NCI-H82 treated with DMSO at 0.1 percent for 48 hours (cell line): ENCODE measurements around the gene UBTD2.

Experiments
- DNase-seq: peaks from one replicate; lab custom pipeline; 2025; ENCODE audit not compliant: unreplicated experiment; lab: John Stamatoyannopoulos, UW

The UBTD2 gene

DNA sequence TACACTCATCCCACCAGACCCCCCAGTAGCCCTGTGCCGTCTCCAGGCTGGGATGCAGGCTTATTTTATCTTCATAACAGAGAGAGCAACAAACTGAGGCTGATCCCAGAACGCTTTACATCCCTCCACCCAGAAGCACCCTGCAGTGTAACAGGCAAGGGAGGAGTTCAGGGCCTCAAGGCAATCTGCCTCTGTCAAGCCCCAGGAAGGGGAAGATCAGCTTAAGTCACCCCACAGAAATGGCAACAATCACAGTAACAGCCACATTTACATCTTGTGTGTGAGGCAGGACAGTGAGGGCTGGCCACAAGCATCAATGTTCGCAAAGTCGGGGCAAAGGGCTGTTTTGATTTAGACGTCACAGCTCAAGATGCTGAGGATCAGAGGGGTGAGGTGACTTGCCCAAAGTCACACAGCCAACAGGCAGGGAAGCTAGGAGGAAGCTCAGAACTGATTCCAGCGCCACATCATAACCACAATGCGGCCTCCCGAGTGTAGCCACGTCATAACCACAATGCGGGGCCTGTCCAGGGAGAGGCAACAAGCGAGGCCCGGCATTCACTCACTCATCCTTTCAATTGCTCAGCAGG is 109.9 kb downstream of the UBTD2 start:
- DNase-seq: no peak

GRCh38 chr5:172172912-172173563 is 110.5 kb downstream of the UBTD2 start:
- DNase-seq: no peak

DNA sequence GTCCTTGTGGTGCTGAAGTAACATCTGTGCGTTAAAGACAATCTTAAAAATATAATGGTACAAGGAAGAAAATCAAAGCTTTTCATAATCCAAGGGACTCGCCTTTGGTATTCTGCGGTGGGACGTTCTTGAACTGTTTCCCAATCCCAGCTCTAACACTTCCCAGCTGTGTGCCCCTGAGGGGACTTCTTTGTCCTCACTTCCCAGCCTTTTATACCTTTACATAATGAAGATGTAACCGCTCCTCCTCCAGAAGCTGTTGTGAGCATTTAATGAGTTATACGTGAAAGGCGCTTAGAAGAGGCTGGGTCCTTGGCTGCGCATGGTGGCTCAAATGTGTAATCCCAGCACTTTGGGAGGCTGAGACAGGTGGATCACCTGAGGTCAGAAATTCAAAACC is 112.4 kb downstream of the UBTD2 start:
- no peak for DNase-seq

DNA sequence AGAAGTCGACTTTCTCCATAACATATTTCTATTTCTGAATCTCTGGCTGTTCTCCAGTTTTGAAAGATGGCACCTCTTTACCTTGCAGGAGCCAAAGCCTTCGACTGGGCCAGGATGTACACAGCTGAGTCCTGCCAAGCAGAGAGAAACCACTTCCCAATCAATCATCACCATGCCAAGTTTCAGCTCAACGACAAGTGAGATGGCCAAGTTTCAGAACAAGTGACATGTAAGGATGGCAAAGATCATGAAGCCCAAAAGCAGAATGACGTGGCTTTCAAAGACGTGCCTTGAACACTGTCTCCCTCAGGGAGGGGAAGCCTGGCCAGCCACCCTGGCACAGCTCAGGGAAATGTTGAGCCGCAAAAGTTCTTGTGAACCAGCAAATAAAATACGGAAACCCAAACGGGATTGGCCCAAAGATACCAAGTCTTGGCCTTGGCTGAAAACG is 113.3 kb downstream of the UBTD2 start:
- DNase-seq: no peak

GRCh38 chr5:172169216-172169615 is 114.3 kb downstream of the UBTD2 start:
- DNase-seq: no peak

GRCh38 chr5:172168311-172168710 is 115.3 kb downstream of the UBTD2 start:
- DNase-seq: no peak

- DNase-seq: no peak
Measured at GRCh38 chr5:172167895-172168294, 115.7 kb downstream of the UBTD2 start.

DNA sequence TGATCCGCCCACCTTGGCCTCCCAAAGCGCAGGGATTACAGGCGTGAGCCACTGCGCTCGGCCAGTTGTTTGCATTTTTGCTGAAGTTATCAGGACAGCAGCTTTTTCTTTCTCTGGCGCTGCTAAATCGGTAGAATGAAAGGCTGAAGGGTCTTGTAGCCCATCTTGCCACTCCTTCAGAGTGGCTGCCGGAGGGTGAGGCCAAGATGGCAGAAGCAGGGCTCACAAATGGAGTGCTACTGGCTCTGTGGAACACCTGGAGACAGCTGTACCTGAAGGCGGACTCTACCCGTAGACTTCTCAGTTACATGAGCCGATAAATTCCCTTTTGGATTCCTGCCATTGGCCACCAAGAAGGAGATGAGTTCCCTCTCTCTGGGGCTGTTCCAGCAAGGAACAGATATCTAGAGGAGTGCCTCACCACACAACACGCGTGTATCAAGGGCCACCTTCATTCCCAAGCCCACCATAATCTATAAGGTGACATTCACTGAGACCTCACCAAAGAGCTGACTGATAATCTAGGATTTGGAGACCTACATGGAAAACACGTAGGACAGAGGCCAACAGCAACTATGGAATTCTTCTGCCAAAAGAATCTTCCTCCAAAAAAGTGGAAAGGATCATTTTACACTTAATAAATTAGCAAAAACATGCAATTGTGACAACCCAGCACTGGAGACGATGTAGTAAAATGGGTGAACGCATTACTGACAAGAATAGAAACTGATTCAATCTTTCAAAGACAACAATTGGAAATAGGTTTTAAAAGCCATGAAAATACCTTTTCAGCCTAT is 117.3 kb downstream of the UBTD2 start:
- no peak for DNase-seq

DNA sequence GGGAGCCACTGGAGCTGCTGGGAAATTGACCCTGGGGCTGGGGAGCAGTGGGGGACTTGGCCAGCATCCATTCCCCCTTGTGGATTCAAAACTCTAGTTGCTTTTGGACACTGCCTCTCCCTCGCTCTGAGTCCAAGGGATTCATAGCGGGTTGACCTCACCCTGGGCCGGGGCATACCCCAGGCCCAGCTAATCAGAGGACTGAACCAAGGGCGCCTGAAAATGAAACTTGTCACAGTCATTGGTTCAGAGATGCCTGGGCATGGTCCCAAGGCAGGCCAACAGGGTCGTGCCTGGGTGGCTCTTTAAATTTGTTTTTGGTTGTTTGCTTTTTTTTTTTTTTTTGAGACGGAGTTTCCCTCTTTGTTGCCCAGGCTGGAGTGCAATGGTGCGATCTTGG is 118.1 kb downstream of the UBTD2 start:
- DNase-seq: no peak

DNA sequence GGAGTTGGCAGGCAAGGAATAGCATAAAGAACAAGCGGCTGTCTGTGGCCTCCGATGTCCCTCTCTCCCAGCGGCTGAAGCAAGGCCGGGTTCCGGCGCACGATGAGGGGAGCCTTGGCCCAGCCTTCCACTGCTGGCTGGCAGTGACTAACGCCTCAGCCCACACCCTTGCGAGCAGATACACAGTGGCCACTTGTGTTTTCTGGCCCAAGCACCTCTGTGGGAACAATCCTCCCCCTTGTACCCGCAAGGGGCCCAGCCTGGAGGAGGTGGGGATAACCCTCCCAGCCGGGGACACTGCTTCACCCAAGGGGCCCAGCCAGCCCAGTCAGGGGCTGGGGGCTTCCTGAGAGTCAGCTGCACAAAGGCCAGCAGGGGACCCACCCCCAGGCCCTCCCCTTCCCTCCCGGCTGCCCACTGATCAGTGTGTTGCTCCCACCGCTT is 118.8 kb downstream of the UBTD2 start:
- DNase-seq: no peak

GRCh38 chr5:172163346-172163745 is 120.2 kb downstream of the UBTD2 start:
- DNase-seq: no peak

DNA sequence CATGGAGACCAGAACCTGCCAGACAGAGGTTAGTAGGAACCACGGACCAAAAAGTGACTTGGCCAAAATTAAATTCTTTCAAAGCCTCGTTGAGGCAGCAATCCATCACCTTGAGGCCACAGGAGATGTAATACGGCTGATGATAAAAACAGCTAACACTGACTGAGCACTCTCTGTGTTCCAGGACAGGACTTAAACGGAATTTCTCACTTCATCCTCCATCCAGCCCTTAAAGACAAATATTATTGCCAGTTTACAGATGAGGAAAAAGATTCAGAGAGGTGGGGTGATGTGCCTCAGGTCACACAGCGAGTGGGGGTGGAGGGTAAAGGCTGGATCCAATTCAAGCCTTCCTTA is 120.6 kb downstream of the UBTD2 start:
- DNase-seq: no peak

- no peak for DNase-seq
Measured at GRCh38 chr5:172162323-172162986, 121.1 kb downstream of the UBTD2 start.

GRCh38 chr5:172160506-172160905 is 123.1 kb downstream of the UBTD2 start:
- no peak for DNase-seq
